Muscle of arm (tissue), 12 donors: ENCODE results near the gene ST6GALNAC3. TPM values are rescaled to one million over a fixed set of nuclear protein-coding genes. Genes with fewer than 3 reads are reported as not detected.

ENCODE experiments used
- DNase-seq: peaks from one replicate; pipeline ENCODE4 v3.0.0-alpha.2; 2013
- polyA plus RNA-seq, 12 donors: library from polyadenylated mRNA; unstranded; fragments of 120-200 nt; gene quantifications; one replicate each; pipeline ENCODE4 v1.2.1, GENCODE V29; 2013; ENCODE audit not compliant: insufficient read length in 12 of 12

ST6GALNAC3 gene
- polyA plus RNA-seq, 12 donors, result 5.0 to 12.7 (median 8.5) TPM; not detected in 1

GRCh38 chr1:76247261-76247852 is 172.8 kb downstream of the ST6GALNAC3 start:
- no peak for DNase-seq

- peak; percentile 61 for DNase-seq
Measured at GRCh38 chr1:76250271-76250670, 175.7 kb downstream of the ST6GALNAC3 start.

GRCh38 chr1:76252431-76252830 is 177.9 kb downstream of the ST6GALNAC3 start:
- peak; percentile 56 for DNase-seq

GRCh38 chr1:76254104-76255030 is 179.8 kb downstream of the ST6GALNAC3 start:
- DNase-seq, result peak; percentile 58

- DNase-seq, result no peak
Measured at GRCh38 chr1:76256289-76257223, 182.0 kb downstream of the ST6GALNAC3 start.

- DNase-seq, result no peak
Measured at GRCh38 chr1:76257823-76258222, 183.3 kb downstream of the ST6GALNAC3 start.

- DNase-seq, result no peak
Measured at GRCh38 chr1:76259270-76259669, 184.7 kb downstream of the ST6GALNAC3 start.

- DNase-seq, result no peak
Measured at GRCh38 chr1:76260279-76260678, 185.7 kb downstream of the ST6GALNAC3 start.

- no peak for DNase-seq
Measured at GRCh38 chr1:76262601-76263000, 188.1 kb downstream of the ST6GALNAC3 start.

- no peak for DNase-seq
Measured at GRCh38 chr1:76264642-76265041, 190.1 kb downstream of the ST6GALNAC3 start.

GRCh38 chr1:76266762-76267161 is 192.2 kb downstream of the ST6GALNAC3 start:
- no peak for DNase-seq

GRCh38 chr1:76267631-76268030 is 193.1 kb downstream of the ST6GALNAC3 start:
- DNase-seq, result no peak

GRCh38 chr1:76268341-76268740 is 193.8 kb downstream of the ST6GALNAC3 start:
- DNase-seq, result no peak

GRCh38 chr1:76269155-76269554 is 194.6 kb downstream of the ST6GALNAC3 start:
- DNase-seq, result no peak

- DNase-seq, result no peak
Measured at GRCh38 chr1:76274302-76274701, 199.8 kb downstream of the ST6GALNAC3 start.

- no peak for DNase-seq
Measured at GRCh38 chr1:76274718-76275117, 200.2 kb downstream of the ST6GALNAC3 start.

GRCh38 chr1:76278711-76279100 is 204.2 kb downstream of the ST6GALNAC3 start:
- no peak for DNase-seq

GRCh38 chr1:76279101-76279748 is 204.7 kb downstream of the ST6GALNAC3 start:
- no peak for DNase-seq

- peak; percentile 50 for DNase-seq
Measured at GRCh38 chr1:76281306-76281705, 206.8 kb downstream of the ST6GALNAC3 start.

- DNase-seq, result no peak
Measured at GRCh38 chr1:76284842-76285241, 210.3 kb downstream of the ST6GALNAC3 start.

- no peak for DNase-seq
Measured at GRCh38 chr1:76285578-76286135, 211.1 kb downstream of the ST6GALNAC3 start.
